GM23248 (cell line): ENCODE results near the gene CNTLN.

Source experiments
- EZH2 ChIP-seq: fragments of 200-600 bp; sonication (generic); IDR thresholded peaks from 2 replicates; pipeline ENCODE4 v1.6.1; 2018; ENCODE audit warnings: antibody characterized with exemption, mild to moderate bottlenecking; ENCODE audit not compliant: insufficient read depth, poor library complexity, severe bottlenecking
- EZH2phosphoT487 ChIP-seq: fragments of 200-600 bp; sonication (generic); IDR thresholded peaks from 2 replicates; pipeline ENCODE4 v1.6.1; 2018; ENCODE audit warnings: antibody characterized with exemption, moderate library complexity, mild to moderate bottlenecking, low read depth; ENCODE audit not compliant: insufficient read depth

DNA sequence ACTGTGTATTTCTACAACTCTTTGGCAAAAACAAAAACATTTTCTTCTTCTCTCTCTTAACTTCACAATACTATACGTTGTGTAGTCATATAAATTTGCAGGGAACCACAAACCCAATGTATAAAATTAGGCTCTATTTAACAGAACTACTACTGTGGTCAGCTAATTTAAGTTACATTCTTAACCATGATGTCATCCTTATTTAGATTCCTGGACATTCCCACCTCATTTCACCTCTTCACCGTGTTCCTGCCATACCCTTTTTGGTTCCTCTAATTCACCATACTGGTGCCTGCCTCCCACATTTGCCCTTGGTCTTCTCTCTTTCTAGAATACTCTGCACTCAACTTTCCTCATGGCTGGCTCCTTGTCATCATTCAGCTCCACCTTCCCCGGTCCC lies 368.4 kb downstream of the CNTLN start:
- TF ChIP-seq EZH2phosphoT487, result no peak
- no peak for TF ChIP-seq EZH2
